Measurements from ENCODE around the gene ST6GALNAC1. TPM values are rescaled to one million over a fixed set of nuclear protein-coding genes. Genes with fewer than 3 reads are reported as not detected.

Gene ST6GALNAC1
- total and polyA plus RNA-seq, 10 of the 15 experiments (the other 5 are each of a cell fraction or from before 2014, with no cell fraction given): 0.08 TPM; not detected in 9

GRCh38 chr17:76626442-76626841 lies 17.1 kb downstream of the ST6GALNAC1 start:
- ChIA-PET CTCF (interaction anchor here (0.5 to 7.9 kb wide), 4 partner anchors 68 to 335 kb away, joined by 3 to 146 read pairs (median 61); no protein-coding TSS in a partner anchor), SMC1A (ENCODE audit: uncharacterized antibody, unreplicated experiment) (interaction anchor here (5.2 kb wide), 1 partner anchor 67 kb away, joined by 87 read pairs; no protein-coding TSS in a partner anchor), POLR2A (no interaction called here), RAD21 (ENCODE audit: unreplicated experiment) (no interaction called here)
- in situ Hi-C loops (cut with MboI): no loop called here
- no peaks in the 10 kb centered on the region for H3K9me3 ChIP-seq (replicated peaks; ENCODE audit: control insufficient read depth, insufficient read depth, low read length)
- WGBS (ENCODE audit: insufficient coverage, insufficient replicate concordance, low lambda C conversion rate, missing lambda C conversion rate): 43% methylated on average over 11 of the region's 11 CpGs
- H3K79me2 ChIP-seq (ENCODE audit: control insufficient read depth, insufficient read depth, low read length): no peaks in the 10 kb centered on the region
- H3K4me1 ChIP-seq (ENCODE audit: control insufficient read depth, insufficient read depth, low read length): no peaks in the 10 kb centered on the region
- no peak overlapping the region for H3K9ac ChIP-seq (ENCODE audit: control insufficient read depth, insufficient read depth, low read length)
- H3K27ac ChIP-seq (ENCODE audit: control insufficient read depth, insufficient read depth): no peak overlapping the region
- ATAC-seq (no peak), FAIRE-seq (no peak), DNase-seq (ENCODE audit: low read depth, low spot score) (no peak)
- H3K27me3 ChIP-seq (replicated peaks in 1 of 2; ENCODE audit: control insufficient read depth in 2 of 2, insufficient read depth in 2 of 2, low read length in 1 of 2): peaks cover 3 to 5% of the 10 kb centered on the region in 2 experiments; a peak in 3 of 4 replicates
- BruUV-seq (replicated peaks): no TSS peak
- H3K4me3 ChIP-seq: no peak overlapping the region
- intact Hi-C loops (cut with micrococcal nuclease; ENCODE audit: unreplicated experiment): loop anchor here (10.0 kb wide), 1 partner anchor 88 kb away; the partner anchor contains the start of gene MXRA7
- H2AFZ ChIP-seq (ENCODE audit: control insufficient read depth, low read depth, low read length): no peak overlapping the region
- no peaks in the 10 kb centered on the region for H4K20me1 ChIP-seq (ENCODE audit: control insufficient read depth, insufficient read depth)
- no peaks in the 10 kb centered on the region for H3K36me3 ChIP-seq (ENCODE audit: control insufficient read depth in 2 of 2, insufficient read depth in 2 of 2, low read length in 1 of 2)
- no peak overlapping the region for H3K4me2 ChIP-seq (ENCODE audit: control insufficient read depth, insufficient read depth)
- TF ChIP-seq POLR2A (IDR thresholded peaks at IDR 0.05; ENCODE audit: low read depth, low read length) (no peak), ASH2L (IDR thresholded peaks at IDR 0.05; ENCODE audit: borderline replicate concordance, low read depth) (no peak), FOXM1 (IDR thresholded peaks at IDR 0.05; ENCODE audit: low read depth, low read length) (no peak), ZBTB40 (IDR thresholded peaks at IDR 0.05; ENCODE audit: borderline replicate concordance) (no peak), POLR2AphosphoS2 (IDR thresholded peaks at IDR 0.05; ENCODE audit: low read depth, low read length) (no peak), GATAD2B (conservative IDR thresholded peaks at IDR 0.05; ENCODE audit: low read depth) (no peak), IRF5 (IDR thresholded peaks at IDR 0.05; ENCODE audit: borderline replicate concordance) (no peak), MYB (IDR thresholded peaks at IDR 0.05; ENCODE audit: borderline replicate concordance, low read depth, low read length) (no peak), RELA (IDR thresholded peaks at IDR 0.05; ENCODE audit: borderline replicate concordance, partially characterized antibody) (no peak), NKRF (conservative IDR thresholded peaks at IDR 0.05) (no peak), CTCF (IDR thresholded peaks at IDR 0.05 in 2 of 3, conservative IDR thresholded peaks at IDR 0.05 in 1 of 3; ENCODE audit: control insufficient read depth in 2 of 3, extremely low read depth in 1 of 3, insufficient read depth in 1 of 3, low read depth in 3 of 3, low read length in 3 of 3) (no peak), MXI1 (IDR thresholded peaks at IDR 0.05; ENCODE audit: low read depth, low read length) (no peak), HDGF (IDR thresholded peaks at IDR 0.05) (no peak), SMAD1 (IDR thresholded peaks at IDR 0.05; ENCODE audit: low read depth, partially characterized antibody) (no peak)
